ENCODE results near the gene EPHB4. TPM values are rescaled to one million over a fixed set of nuclear protein-coding genes. Genes with fewer than 3 reads are reported as not detected.

The EPHB4 gene
- total RNA-seq, 1 donor from 2014 or later: 127 TPM

GRCh38 chr7:100867776-100868485, 40.6 kb upstream of the EPHB4 start:
- no peak for TF ChIP-seq CTCF (IDR thresholded peaks at IDR 0.05; ENCODE audit: unreplicated experiment)
- Mint-ChIP-seq H3K27ac (peak overlapping the region; percentile 94), H3K9me3 (no peaks in the 10 kb centered on the region), H3K36me3 (peaks cover 16% of the 10 kb centered on the region), H3K27me3 (ENCODE audit: low read depth) (no peaks in the 10 kb centered on the region), H3K4me1 (peaks cover 12% of the 10 kb centered on the region), H3K4me3 (peak overlapping the region; percentile 95)
- DNase-seq (ENCODE audit: low spot score in 2 of 2, unreplicated experiment in 2 of 2): no peak

GRCh38 chr7:100867040-100867775, 39.9 kb upstream of the EPHB4 start, which contains the start of gene TRIP6:
TRIP6 (plus strand) TSS chr7:100867387; CDS start chr7:100867498, 111 bp downstream.
- DNase-seq (ENCODE audit: low spot score in 2 of 2, unreplicated experiment in 2 of 2): peak; percentile 78 to 88
- Mint-ChIP-seq H3K9me3 (no peaks in the 10 kb centered on the region), H3K4me1 (peaks cover 12% of the 10 kb centered on the region), H3K36me3 (peaks cover 16% of the 10 kb centered on the region), H3K27me3 (ENCODE audit: low read depth) (no peaks in the 10 kb centered on the region), H3K4me3 (peak within 1 kb of the TSS; percentile 95), H3K27ac (peak within 1 kb of the TSS; percentile 99)
- no peak for TF ChIP-seq CTCF (IDR thresholded peaks at IDR 0.05; ENCODE audit: unreplicated experiment)

- Mint-ChIP-seq H3K27ac (peak overlapping the region; percentile 99), H3K27me3 (ENCODE audit: low read depth) (no peaks in the 10 kb centered on the region), H3K4me1 (peaks cover 12% of the 10 kb centered on the region), H3K4me3 (peak overlapping the region; percentile 95), H3K36me3 (peaks cover 15% of the 10 kb centered on the region), H3K9me3 (no peaks in the 10 kb centered on the region)
- TF ChIP-seq CTCF (IDR thresholded peaks at IDR 0.05; ENCODE audit: unreplicated experiment): no peak
- DNase-seq (ENCODE audit: low spot score in 2 of 2, unreplicated experiment in 2 of 2): no peak
Observed at GRCh38 chr7:100866729-100867039, 39.4 kb upstream of the EPHB4 start.

GRCh38 chr7:100865938-100866728, 38.8 kb upstream of the EPHB4 start:
- Mint-ChIP-seq H3K9me3 (no peaks in the 10 kb centered on the region), H3K36me3 (peaks cover 10% of the 10 kb centered on the region), H3K4me1 (peaks cover 12% of the 10 kb centered on the region), H3K27ac (peak overlapping the region; percentile 99), H3K27me3 (ENCODE audit: low read depth) (no peaks in the 10 kb centered on the region), H3K4me3 (peak overlapping the region; percentile 95)
- TF ChIP-seq CTCF (IDR thresholded peaks at IDR 0.05; ENCODE audit: unreplicated experiment): no peak
- no peak for DNase-seq (ENCODE audit: low spot score in 2 of 2, unreplicated experiment in 2 of 2)

- peaks cover 12% of the 10 kb centered on the region for H3K4me1 Mint-ChIP-seq
- TF ChIP-seq CTCF (IDR thresholded peaks at IDR 0.05; ENCODE audit: unreplicated experiment): no peak
Observed at GRCh38 chr7:100865372-100865911, 38.1 kb upstream of the EPHB4 start.

More at GRCh38 chr7:100865372-100865911, 38.1 kb upstream of the EPHB4 start:
- no peak for DNase-seq (ENCODE audit: low spot score in 2 of 2, unreplicated experiment in 2 of 2)
- Mint-ChIP-seq H3K4me3 (peak overlapping the region; percentile 24), H3K9me3 (no peaks in the 10 kb centered on the region), H3K27ac (peak overlapping the region; percentile 56), H3K27me3 (ENCODE audit: low read depth) (no peaks in the 10 kb centered on the region), H3K36me3 (peaks cover 12% of the 10 kb centered on the region)
